ENCODE data around the gene VWA1. TPM values are rescaled to one million over a fixed set of nuclear protein-coding genes. Genes with fewer than 3 reads are reported as not detected.

VWA1 gene
- polyA plus RNA-seq, 1 of the 3 experiments (the other 2 are of a cell fraction) = 7.4 TPM

- Histone ChIP-seq H3K9ac (no peak overlapping the region), H3K79me2 (ENCODE audit: insufficient read depth) (no peaks in the 10 kb centered on the region), H3K4me2 (no peak overlapping the region), H3K9me2 (no peaks in the 10 kb centered on the region), H3K9me3 (no peaks in the 10 kb centered on the region), H3K36me3 (replicated peaks in 1 of 2; ENCODE audit: control insufficient read depth in 1 of 2, insufficient read depth in 2 of 2, low read length in 1 of 2) (no peaks in the 10 kb centered on the region), H3K27ac (ENCODE audit: low read depth in 2 of 2, low read length in 1 of 2) (no peak overlapping the region), H2AFZ (ENCODE audit: low read depth) (no peak overlapping the region), H3F3A (replicated peaks; ENCODE audit: insufficient read depth) (no peaks in the 10 kb centered on the region), H4K20me1 (ENCODE audit: insufficient read depth) (no peaks in the 10 kb centered on the region), H3K4me3 (ENCODE audit: low read depth in 2 of 2, low read length in 1 of 2) (no peak overlapping the region), H3K4me1 (ENCODE audit: control insufficient read depth in 1 of 2, insufficient read depth in 2 of 2, low read depth in 1 of 2, low read length in 1 of 2) (peaks cover 0 to 16% of the 10 kb centered on the region in 2 experiments; a peak in 1 of 4 replicates), H3K27me3 (ENCODE audit: insufficient read depth) (no peaks in the 10 kb centered on the region)
- peak; percentile 34 for DNase-seq
- whole genome bisulfite sequencing (ENCODE audit: low lambda C conversion rate) = no CpG with 5 or more reads among the region's 31 CpGs
- no peak for TF ChIP-seq TEAD4 (IDR thresholded peaks at IDR 0.05; ENCODE audit: borderline replicate concordance, insufficient read depth)
- no peak for TF ChIP-seq ELF1 (IDR thresholded peaks at IDR 0.05)
- no peak for TF ChIP-seq CHD2 (IDR thresholded peaks at IDR 0.05; ENCODE audit: low read length, partially characterized antibody)
- TF ChIP-seq SMC3 (IDR thresholded peaks at IDR 0.05; ENCODE audit: low read depth, low read length) = no peak
- CTCF ChIA-PET = interaction anchor here (1.4 kb wide), 1 partner anchor 68 kb away, joined by 3 read pairs; no protein-coding TSS in a partner anchor
- POLR2A ChIA-PET = no interaction called here
Measured at GRCh38 chr1:1437033-1437903, 1.8 kb downstream of the VWA1 start.

- Histone ChIP-seq H3K36me3 (replicated peaks in 1 of 2; ENCODE audit: control insufficient read depth in 1 of 2, insufficient read depth in 2 of 2, low read length in 1 of 2) (no peaks in the 10 kb centered on the region), H2AFZ (ENCODE audit: low read depth) (no peak overlapping the region), H3K27me3 (ENCODE audit: insufficient read depth) (no peaks in the 10 kb centered on the region), H3K9me3 (no peaks in the 10 kb centered on the region), H3K9me2 (no peaks in the 10 kb centered on the region), H3F3A (replicated peaks; ENCODE audit: insufficient read depth) (no peaks in the 10 kb centered on the region), H3K27ac (ENCODE audit: low read depth in 2 of 2, low read length in 1 of 2) (no peak overlapping the region), H3K4me3 (ENCODE audit: low read depth in 2 of 2, low read length in 1 of 2) (no peak overlapping the region), H3K4me2 (no peak overlapping the region), H3K9ac (no peak overlapping the region), H3K79me2 (ENCODE audit: insufficient read depth) (no peaks in the 10 kb centered on the region), H3K4me1 (ENCODE audit: control insufficient read depth in 1 of 2, insufficient read depth in 2 of 2, low read depth in 1 of 2, low read length in 1 of 2) (peaks cover 0 to 16% of the 10 kb centered on the region in 2 experiments; a peak in 1 of 4 replicates), H4K20me1 (ENCODE audit: insufficient read depth) (no peaks in the 10 kb centered on the region)
- whole genome bisulfite sequencing (ENCODE audit: low lambda C conversion rate) = 60% methylated on average over 6 of the region's 11 CpGs
- DNase-seq = peak; percentile 19
- TF ChIP-seq MXI1 (IDR thresholded peaks at IDR 0.05; ENCODE audit: low read depth, low read length) (no peak), SMC3 (IDR thresholded peaks at IDR 0.05; ENCODE audit: low read depth, low read length) (no peak), MEF2A (IDR thresholded peaks at IDR 0.05; ENCODE audit: borderline replicate concordance, low read depth) (no peak), FOXM1 (IDR thresholded peaks at IDR 0.05; ENCODE audit: low read depth) (no peak), TEAD4 (IDR thresholded peaks at IDR 0.05; ENCODE audit: borderline replicate concordance, insufficient read depth) (no peak), POLR2AphosphoS5 (IDR thresholded peaks at IDR 0.05; ENCODE audit: low read depth, low read length) (no peak), EZH2phosphoT487 (IDR thresholded peaks at IDR 0.05; ENCODE audit: borderline replicate concordance, low read depth) (no peak), USF2 (IDR thresholded peaks at IDR 0.05; ENCODE audit: borderline replicate concordance, low read depth, low read length) (no peak), SIN3A (IDR thresholded peaks at IDR 0.05; ENCODE audit: borderline replicate concordance, low read depth, low read length) (no peak), CHD2 (IDR thresholded peaks at IDR 0.05; ENCODE audit: low read length, partially characterized antibody) (no peak), CTCF (IDR thresholded peaks at IDR 0.05) (no peak), IRF3 (IDR thresholded peaks at IDR 0.05; ENCODE audit: low read depth, low read length) (no peak)
- POLR2A ChIA-PET = no interaction called here
- CTCF ChIA-PET = interaction anchor here (1.4 kb wide), 1 partner anchor 68 kb away, joined by 3 read pairs; no protein-coding TSS in a partner anchor
Measured at GRCh38 chr1:1437904-1438376, 2.5 kb downstream of the VWA1 start.
